ENCODE measurements around the gene DUSP8.
"Not testable (repeated sequence)": the region's sequence is repeated elsewhere in the genome, so short reads cannot be mapped to it uniquely, and the experiment has no call there.

Gene DUSP8

DNA sequence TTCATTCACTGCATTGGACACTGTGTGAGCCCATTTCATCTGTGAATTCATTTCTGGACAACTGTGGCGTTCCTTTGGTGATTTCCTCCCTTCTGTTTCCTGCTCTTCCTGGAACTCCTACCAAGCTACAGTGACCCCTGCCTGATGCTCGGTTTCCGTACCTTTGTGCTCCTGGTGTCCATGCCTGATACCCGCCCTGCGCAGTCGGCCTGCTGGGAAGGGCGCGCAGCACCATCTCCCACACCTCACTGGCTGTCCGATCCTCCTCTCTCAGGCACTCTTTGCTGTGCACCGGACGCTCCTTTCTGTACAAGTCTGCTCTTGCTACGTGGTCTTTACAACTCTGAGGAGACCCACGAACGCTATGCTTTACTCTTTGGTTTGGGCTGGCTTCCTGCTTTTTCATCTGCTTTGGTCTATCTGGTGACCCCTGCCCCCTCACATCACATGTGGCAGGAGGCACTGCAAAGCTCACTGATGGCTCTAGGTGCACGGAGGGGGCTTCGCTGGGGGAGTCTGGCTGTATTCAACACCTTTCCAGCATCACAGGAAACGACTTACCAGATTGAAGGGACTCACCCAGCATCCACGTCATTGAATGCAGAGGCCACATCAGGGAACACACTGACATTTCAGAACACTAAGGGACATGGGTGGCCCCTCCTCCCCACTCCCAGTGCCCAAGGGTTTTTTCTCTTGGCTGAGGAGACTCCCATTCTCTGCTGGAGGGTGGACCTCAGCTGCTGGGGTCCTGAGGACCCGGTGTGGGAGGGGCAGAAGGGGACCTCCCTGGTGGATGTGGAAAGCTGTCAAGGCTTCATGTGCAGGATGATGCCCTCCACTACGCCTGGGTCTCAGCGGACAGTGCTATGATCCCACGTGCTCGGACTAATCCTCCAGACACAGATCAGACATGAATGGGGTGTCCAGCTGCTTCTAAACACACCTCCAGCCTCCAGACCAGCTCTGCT lies 58.5 kb downstream of the DUSP8 start:
- DNase-seq: no peak

DNA sequence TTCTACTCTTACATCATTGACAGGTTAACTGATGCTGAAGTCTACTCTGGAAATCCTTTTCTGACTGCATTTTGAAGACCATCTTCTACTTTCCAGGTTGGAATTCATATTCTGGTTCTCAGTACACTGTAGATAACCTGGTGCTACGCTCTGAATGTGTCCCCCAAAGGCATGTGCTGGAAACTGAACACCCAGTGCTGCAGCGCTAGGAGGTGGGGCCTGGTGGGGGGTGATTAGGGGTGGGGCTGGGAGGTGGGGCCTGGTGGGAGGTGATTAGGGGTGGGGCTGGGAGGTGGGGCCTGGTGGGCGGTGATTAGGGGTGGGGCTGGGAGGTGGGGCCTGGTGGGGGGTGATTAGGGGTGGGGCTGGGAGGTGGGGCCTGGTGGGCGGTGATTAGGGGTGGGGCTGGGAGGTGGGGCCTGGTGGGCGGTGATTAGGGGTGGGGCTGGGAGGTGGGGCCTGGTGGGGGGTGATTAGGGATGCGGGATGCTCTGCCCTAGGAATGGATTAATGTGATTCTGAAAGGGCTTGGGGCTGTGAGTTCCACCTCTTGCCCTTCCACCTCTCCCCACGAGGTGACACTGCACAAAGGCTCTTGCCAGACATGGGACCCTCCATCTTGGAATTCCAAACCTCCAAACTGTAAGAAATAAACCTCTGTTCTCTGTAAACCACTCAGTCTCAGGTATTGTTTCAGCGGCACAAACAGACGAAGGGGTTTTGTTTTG lies 59.4 kb downstream of the DUSP8 start:
- DNase-seq: not testable (repeated sequence)

DNA sequence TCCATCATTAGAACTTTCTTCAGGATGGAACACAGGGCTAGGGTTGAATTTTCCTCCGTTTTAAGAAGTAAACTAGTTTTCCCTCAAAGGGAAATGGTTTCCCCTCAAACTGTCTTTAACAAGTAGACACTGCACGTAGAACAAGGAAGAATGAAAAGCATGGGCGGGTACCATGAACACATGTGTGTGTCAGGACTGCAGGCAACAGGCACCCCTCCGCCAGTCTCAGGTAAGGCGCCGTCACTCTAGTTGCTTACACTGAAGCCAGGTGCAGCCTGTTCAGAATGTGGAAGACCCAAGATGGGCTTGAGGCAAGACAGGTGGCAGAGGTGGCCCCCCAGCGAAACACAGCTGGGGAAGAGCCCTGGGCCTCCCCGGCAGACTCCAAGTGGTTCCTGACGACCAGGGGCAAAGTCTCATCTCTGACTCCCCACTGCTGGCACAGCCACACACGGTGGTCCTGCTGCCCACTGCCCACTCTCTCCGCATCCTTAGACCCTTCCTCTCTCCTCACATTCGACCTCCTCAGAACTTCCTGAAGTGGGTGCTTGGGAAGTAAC lies 60.1 kb downstream of the DUSP8 start:
- no peak for DNase-seq

DNA sequence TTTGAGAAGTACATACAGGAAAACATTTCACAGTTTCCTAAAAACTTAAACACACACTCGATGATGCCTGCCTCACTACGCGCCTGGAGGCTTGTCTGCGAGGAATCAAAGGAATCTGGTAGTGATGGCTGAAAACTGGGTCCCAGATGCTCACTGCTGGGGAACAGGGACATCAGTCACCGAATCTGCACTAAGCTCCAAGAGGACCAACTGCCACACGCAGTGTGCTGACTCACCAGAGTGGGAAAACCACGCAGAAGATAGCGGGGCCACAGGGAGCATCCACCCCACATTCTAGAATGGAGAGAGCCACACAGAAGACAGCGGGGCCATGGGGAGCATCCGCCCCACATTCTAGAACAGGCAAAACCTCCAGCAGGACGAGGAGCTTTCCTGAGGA lies 61.1 kb downstream of the DUSP8 start:
- no peak for DNase-seq

DNA sequence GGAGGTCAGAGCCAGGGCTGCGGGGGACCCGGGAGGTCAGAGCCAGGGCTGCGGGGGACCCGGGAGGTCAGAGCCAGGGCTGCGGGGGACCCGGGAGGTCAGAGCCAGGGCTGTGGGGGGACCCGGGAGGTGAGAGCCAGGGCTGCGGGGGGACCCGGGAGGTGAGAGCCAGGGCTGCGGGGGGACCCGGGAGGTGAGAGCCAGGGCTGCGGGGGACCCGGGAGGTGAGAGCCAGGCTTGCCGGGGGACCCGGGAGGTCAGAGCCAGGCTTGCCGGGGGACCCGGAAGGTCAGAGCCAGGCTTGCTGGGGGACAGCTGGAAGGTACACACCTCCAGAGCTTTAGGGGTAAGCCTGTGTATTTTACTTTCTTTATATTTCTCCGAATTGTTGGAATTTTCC lies 61.7 kb downstream of the DUSP8 start:
- not testable (repeated sequence) for DNase-seq

DNA sequence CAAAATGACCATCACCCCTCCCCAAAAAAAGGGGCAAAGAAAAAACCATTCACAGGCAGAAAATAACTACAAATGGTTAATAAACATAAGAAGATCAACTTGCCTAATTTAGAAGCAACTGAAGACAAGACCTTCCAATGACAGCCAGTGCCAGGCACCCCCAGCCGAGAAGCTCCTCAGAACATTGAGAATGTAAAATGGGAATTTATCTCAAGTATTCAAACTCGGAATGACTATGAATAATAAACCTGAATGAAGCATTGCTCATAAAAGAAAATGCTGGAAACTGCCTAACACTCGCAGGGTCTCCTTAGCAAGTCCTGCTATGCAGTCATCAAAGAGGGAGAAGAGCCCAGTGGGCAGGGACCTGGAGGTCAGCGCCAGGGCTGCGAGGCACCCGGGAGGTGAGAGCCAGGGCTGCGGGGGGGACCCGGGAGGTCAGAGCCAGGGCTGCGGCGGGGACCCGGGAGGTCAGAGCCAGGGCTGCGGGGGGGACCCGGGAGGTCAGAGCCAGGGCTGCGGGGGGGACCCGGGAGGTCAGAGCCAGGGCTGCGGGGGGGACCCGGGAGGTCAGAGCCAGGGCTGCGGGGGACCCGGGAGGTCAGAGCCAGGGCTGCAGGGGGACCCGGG lies 62.3 kb downstream of the DUSP8 start:
- no peak for DNase-seq

DNA sequence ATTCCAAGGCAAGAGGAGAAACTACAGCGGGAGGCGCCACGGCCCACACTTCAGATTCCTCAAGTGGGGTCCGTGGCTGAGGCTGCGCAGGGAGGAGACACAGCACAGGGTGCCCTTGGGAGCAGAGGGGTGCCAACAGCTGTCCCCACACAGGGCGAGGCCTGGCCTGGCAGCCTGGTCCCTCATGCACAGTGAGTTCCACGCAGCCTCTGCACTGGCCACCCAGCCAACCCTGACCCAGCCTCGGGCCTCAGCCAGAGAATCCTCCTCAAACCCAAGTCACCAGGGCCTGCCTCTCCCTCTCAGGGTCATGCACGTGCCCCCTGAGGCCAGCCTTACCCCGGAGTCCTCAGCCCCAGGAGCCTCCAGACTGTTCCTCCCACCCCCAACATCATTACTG lies 63.1 kb downstream of the DUSP8 start:
- DNase-seq: no peak

DNA sequence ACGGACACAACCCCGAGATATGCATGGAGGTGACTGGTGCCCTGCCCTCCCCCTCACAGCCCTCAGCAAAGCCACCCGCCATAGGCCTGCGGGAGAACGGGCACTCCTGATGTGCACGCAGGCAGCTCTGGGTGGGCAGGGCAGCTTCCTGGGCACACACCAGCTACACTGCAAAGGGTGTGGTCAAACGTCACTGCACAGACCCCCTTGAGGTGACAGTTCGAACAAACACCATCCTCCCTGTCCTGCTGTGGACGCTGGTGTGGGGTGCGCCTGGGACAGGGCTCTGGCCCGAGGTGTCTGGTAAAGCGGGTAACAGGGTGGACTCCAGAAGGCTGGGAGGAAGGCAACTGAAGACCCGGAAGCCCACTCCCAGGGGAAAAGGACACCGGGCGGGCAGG lies 63.6 kb downstream of the DUSP8 start:
- no peak for DNase-seq

DNA sequence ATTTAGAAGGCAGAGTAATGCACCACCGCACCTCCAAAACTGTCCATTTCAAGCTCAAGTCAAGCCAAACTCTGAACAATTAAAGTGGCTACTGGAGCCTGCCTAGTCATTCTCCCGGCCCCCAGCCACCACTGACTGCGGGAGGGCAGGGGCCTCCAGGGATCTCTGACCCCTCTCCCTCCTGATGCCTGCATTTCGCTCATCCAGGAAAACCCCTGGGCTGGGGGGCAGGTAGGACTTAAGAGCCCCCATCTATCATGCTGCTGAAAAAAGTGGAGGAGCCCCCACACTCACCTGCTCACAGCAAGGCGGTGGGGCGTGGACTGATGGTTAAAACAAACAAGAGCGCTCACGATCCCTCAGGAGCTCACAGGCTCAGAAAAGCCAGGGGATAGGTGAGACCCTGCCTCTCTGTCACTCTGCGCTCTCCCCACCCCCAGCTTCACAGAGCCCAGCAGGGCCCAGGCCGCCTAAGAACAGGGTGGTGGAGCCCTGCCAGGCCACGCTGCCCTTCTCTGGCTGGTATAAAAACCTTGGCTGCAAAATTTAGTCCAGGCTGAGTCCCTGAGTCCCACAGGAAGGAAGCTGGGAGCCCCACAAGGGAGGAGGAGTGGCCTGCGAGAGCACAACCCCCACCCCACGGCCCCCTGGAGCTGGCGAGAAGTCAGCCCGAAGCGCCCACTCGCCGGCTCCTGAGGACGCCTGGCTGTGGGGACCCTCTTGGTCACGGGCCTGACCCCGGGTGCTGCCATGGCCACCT lies 64.5 kb downstream of the DUSP8 start:
- no peak for DNase-seq

DNA sequence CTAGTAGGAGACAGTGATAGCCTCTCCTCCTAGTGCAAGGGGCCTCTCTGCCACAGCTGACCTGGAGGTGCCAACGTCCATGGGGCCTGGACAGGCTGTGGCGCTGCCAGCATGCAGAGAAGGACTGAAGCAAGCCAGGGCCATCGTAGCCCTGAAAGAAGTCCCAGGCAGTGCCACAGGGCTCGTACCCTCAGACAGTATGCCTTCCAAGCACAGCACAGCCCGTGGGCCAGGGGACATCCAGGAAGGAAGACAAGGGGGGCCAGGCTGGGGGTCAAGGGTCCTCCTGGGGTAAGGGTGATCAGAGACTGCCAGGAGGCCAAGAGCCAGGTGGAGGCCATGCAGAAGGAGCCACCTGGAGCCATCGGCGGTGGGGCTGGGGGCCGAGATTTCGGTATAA lies 65.1 kb downstream of the DUSP8 start:
- DNase-seq: no peak

DNA sequence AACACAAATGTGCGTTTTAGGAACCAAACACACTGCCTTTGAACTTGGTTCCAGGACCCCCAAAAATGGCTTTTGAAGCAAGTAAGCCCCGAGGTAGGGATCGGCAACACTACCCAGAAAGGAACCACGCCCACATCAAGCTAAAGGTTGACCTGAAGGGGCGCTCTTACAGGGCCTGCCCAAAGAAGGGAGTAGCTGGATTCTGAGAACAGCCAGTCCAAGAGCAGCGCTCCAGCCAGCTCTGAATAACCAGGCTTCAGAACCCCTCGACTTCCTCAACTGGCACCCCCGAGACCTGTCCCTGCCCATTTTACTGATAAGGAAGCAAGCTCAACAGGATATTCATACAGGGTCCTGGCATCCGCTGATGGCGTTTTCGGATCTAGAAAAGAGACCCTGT lies 66.6 kb downstream of the DUSP8 start:
- DNase-seq: no peak

DNA sequence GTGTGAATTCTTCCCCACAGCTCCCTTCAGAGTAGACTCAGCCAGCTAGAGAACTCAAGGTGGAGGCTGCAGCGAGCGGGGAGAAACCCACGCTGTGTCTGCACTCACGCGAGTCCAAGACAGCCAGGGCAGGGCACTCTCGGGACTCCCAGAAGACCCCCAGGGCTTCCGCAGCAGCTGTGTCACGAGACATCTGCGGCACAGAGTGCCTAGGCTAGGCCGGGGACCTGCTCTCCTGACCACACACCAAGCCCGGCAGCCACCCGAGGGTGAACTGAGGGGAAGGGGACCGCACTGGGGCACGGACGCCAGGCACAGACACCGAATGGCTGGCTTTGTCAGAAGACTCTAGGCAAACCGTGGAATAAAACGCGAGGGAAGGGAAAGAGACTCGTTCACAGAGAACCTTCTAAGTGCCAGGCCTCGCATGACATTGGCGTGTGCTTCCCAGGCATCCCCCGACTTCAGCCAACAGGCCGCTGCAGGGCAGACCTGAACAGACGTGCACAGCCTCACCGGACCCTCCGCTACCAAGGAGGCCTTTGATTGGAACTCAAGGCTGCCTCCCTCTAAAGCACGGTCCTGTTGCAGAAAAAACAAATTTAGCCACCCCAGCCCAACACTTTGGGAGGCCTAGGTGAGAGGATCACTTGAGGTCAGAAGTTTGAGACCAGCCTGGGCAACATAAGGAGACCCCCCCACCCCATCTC lies 67.3 kb downstream of the DUSP8 start:
- no peak for DNase-seq

DNA sequence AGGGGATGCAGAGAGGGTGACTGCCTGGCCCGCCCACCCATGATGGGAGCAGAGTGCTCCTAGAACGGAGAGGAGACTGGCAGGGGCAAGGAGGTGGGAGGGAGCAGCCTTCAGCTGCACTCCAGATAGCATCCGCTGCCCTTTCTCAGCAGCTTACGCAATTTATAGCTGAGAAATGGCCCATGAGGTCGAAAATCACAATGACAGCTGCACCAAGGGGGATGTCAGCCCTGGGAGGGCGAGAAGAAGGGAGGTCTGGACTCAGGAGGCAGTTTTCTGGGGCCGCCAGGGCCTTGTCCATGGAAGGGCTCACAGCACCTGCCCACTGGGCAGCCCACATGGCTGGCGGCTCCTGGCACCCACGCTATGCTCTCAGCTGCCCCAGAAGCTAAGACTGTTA lies 67.9 kb downstream of the DUSP8 start:
- DNase-seq: no peak
